ENCODE data around the gene RALY. TPM values are rescaled to one million over a fixed set of nuclear protein-coding genes. Genes with fewer than 3 reads are reported as not detected.

Gene RALY
- total RNA-seq, 1 experiment from 2014 or later = 275 TPM

GRCh38 chr20:34018166-34018565, 24.5 kb downstream of the RALY start:
- intact Hi-C loops (cut with micrococcal nuclease; ENCODE audit: unreplicated experiment) = no loop called here
- CTCF ChIA-PET = no interaction called here
- no peaks in the 10 kb centered on the region for H3K36me3 Mint-ChIP-seq (ENCODE audit: insufficient read depth, unreplicated experiment)
- no peak for TF ChIP-seq CTCF (IDR thresholded peaks at IDR 0.05; ENCODE audit: unreplicated experiment)
- no peaks in the 10 kb centered on the region for H3K9me3 Mint-ChIP-seq (ENCODE audit: low read depth, unreplicated experiment)
- no peak overlapping the region for H3K4me3 Mint-ChIP-seq (ENCODE audit: low read depth, unreplicated experiment)
- no peak for DNase-seq
- peaks cover 79% of the 10 kb centered on the region for H3K4me1 Mint-ChIP-seq (ENCODE audit: low read depth, unreplicated experiment)
- no peaks in the 10 kb centered on the region for H3K27me3 Mint-ChIP-seq (ENCODE audit: unreplicated experiment)
- no peak overlapping the region for H3K27ac Mint-ChIP-seq (ENCODE audit: unreplicated experiment)
- BruUV-seq (replicated peaks) = no TSS peak

GRCh38 chr20:34022151-34022838, 28.6 kb downstream of the RALY start:
- DNase-seq = peak; percentile 35
- Mint-ChIP-seq H3K4me1 (ENCODE audit: low read depth, unreplicated experiment) (peaks cover 76% of the 10 kb centered on the region), H3K9me3 (ENCODE audit: low read depth, unreplicated experiment) (no peaks in the 10 kb centered on the region), H3K27ac (ENCODE audit: unreplicated experiment) (no peak overlapping the region), H3K4me3 (ENCODE audit: low read depth, unreplicated experiment) (no peak overlapping the region), H3K27me3 (ENCODE audit: unreplicated experiment) (no peaks in the 10 kb centered on the region), H3K36me3 (ENCODE audit: insufficient read depth, unreplicated experiment) (peaks cover 5% of the 10 kb centered on the region)
- intact Hi-C loops (cut with micrococcal nuclease; ENCODE audit: unreplicated experiment) = loop anchor here (1.0 to 10.0 kb wide), 2 partner anchors 107 to 157 kb away; no protein-coding TSS in a partner anchor
- BruUV-seq (replicated peaks) = no TSS peak
- no peak for TF ChIP-seq CTCF (IDR thresholded peaks at IDR 0.05; ENCODE audit: unreplicated experiment)
- CTCF ChIA-PET = interaction anchor here (0.7 to 1.5 kb wide), 10 partner anchors 8 to 233 kb away, joined by 3 to 6 read pairs (median 4); no protein-coding TSS in a partner anchor

GRCh38 chr20:34022839-34023234, 29.1 kb downstream of the RALY start:
- Mint-ChIP-seq H3K9me3 (ENCODE audit: low read depth, unreplicated experiment) (no peaks in the 10 kb centered on the region), H3K36me3 (ENCODE audit: insufficient read depth, unreplicated experiment) (peaks cover 5% of the 10 kb centered on the region), H3K27ac (ENCODE audit: unreplicated experiment) (no peak overlapping the region), H3K4me1 (ENCODE audit: low read depth, unreplicated experiment) (peaks cover 76% of the 10 kb centered on the region), H3K4me3 (ENCODE audit: low read depth, unreplicated experiment) (no peak overlapping the region), H3K27me3 (ENCODE audit: unreplicated experiment) (no peaks in the 10 kb centered on the region)
- BruUV-seq (replicated peaks) = no TSS peak
- DNase-seq = no peak
- TF ChIP-seq CTCF (IDR thresholded peaks at IDR 0.05; ENCODE audit: unreplicated experiment) = no peak
- intact Hi-C loops (cut with micrococcal nuclease; ENCODE audit: unreplicated experiment) = loop anchor here (1.0 to 10.0 kb wide), 2 partner anchors 108 to 158 kb away; no protein-coding TSS in a partner anchor
- CTCF ChIA-PET = interaction anchor here (1.1 to 1.4 kb wide), 2 partner anchors 14 to 196 kb away, joined by 3 read pairs; no protein-coding TSS in a partner anchor

- Mint-ChIP-seq H3K4me1 (ENCODE audit: low read depth, unreplicated experiment) (peaks cover 72% of the 10 kb centered on the region), H3K4me3 (ENCODE audit: low read depth, unreplicated experiment) (no peak overlapping the region), H3K27me3 (ENCODE audit: unreplicated experiment) (no peaks in the 10 kb centered on the region), H3K27ac (ENCODE audit: unreplicated experiment) (no peak overlapping the region), H3K36me3 (ENCODE audit: insufficient read depth, unreplicated experiment) (peaks cover 5% of the 10 kb centered on the region), H3K9me3 (ENCODE audit: low read depth, unreplicated experiment) (no peaks in the 10 kb centered on the region)
- CTCF ChIA-PET = interaction anchor here (0.5 to 1.4 kb wide), 3 partner anchors 44 to 211 kb away, joined by 3 to 9 read pairs (median 3); no protein-coding TSS in a partner anchor
- no peak for TF ChIP-seq CTCF (IDR thresholded peaks at IDR 0.05; ENCODE audit: unreplicated experiment)
- no TSS peak for BruUV-seq (replicated peaks)
- no peak for DNase-seq
- intact Hi-C loops (cut with micrococcal nuclease; ENCODE audit: unreplicated experiment) = loop anchor here (10.0 kb wide), 1 partner anchor 159 kb away; no protein-coding TSS in a partner anchor
These were observed 30.4 kb downstream of the RALY start for GRCh38 chr20:34023937-34024722.

Data from Calu3 (cell line).